Nephron progenitor cell (in vitro differentiated cells): Measurements from ENCODE around the gene UBE2V1.
"Not testable (repeated sequence)": the region's sequence is repeated elsewhere in the genome, so short reads cannot be mapped to it uniquely, and the experiment has no call there.

ENCODE experiments used
- DNase-seq: peaks from one replicate; pipeline ENCODE4 v3.0.0; 2021
- H3K27ac Mint-ChIP-seq: 2 replicates; pipeline ENCODE4 v1.8.0; 2021; ENCODE audit warnings: mild to moderate bottlenecking, moderate library complexity, mixed read lengths
- H3K27me3 Mint-ChIP-seq: 2 replicates; pipeline ENCODE4 v1.8.0; 2021; ENCODE audit warnings: mild to moderate bottlenecking, low read depth, mixed read lengths; ENCODE audit not compliant: poor library complexity
- H3K36me3 Mint-ChIP-seq: 2 replicates; pipeline ENCODE4 v1.8.0; 2021; ENCODE audit warnings: low read depth, mixed read lengths
- H3K4me1 Mint-ChIP-seq: 2 replicates; pipeline ENCODE4 v1.8.0; 2021; ENCODE audit warnings: mixed read lengths
- H3K4me3 Mint-ChIP-seq: 2 replicates; pipeline ENCODE4 v1.8.0; 2021; ENCODE audit warnings: mild to moderate bottlenecking, moderate library complexity, mixed read lengths
- H3K9me3 Mint-ChIP-seq: 2 replicates; pipeline ENCODE4 v1.8.0; 2021; ENCODE audit warnings: mild to moderate bottlenecking, moderate library complexity, mixed read lengths
- CTCF ChIP-seq: fragments of 200-600 bp; sonication (generic); IDR thresholded peaks from 2 replicates; pipeline ENCODE4 v1.5.0; 2021; ENCODE audit warnings: antibody characterized with exemption

Gene UBE2V1

GRCh38 chr20:50067461-50067860 lies 45.5 kb downstream of the UBE2V1 start:
- Mint-ChIP-seq H3K27me3 (no peaks in the 10 kb centered on the region), H3K4me3 (no peak overlapping the region), H3K27ac (peak overlapping the region; percentile 54), H3K4me1 (peaks cover 56% of the 10 kb centered on the region), H3K36me3 (no peaks in the 10 kb centered on the region), H3K9me3 (no peaks in the 10 kb centered on the region)
- TF ChIP-seq CTCF, result no peak
- no peak for DNase-seq

- no peak for DNase-seq
- no peaks in the 10 kb centered on the region for H3K27me3 Mint-ChIP-seq
- TF ChIP-seq CTCF, result no peak
- no peaks in the 10 kb centered on the region for H3K9me3 Mint-ChIP-seq
- H3K4me1 Mint-ChIP-seq, result peaks cover 56% of the 10 kb centered on the region
- H3K36me3 Mint-ChIP-seq, result no peaks in the 10 kb centered on the region
- no peak overlapping the region for H3K4me3 Mint-ChIP-seq
- peak overlapping the region; percentile 54 for H3K27ac Mint-ChIP-seq
Measured at GRCh38 chr20:50067018-50067417, 45.9 kb downstream of the UBE2V1 start.

- H3K4me1 Mint-ChIP-seq, result peaks cover 56% of the 10 kb centered on the region
- H3K27ac Mint-ChIP-seq, result no peak overlapping the region
- H3K4me3 Mint-ChIP-seq, result no peak overlapping the region
- TF ChIP-seq CTCF, result no peak
- no peak for DNase-seq
- no peaks in the 10 kb centered on the region for H3K36me3 Mint-ChIP-seq
- H3K27me3 Mint-ChIP-seq, result no peaks in the 10 kb centered on the region
- H3K9me3 Mint-ChIP-seq, result no peaks in the 10 kb centered on the region
Measured at GRCh38 chr20:50066161-50066834, 46.7 kb downstream of the UBE2V1 start.

GRCh38 chr20:50065325-50065615 lies 47.7 kb downstream of the UBE2V1 start:
- DNase-seq, result no peak
- H3K36me3 Mint-ChIP-seq, result no peaks in the 10 kb centered on the region
- H3K4me1 Mint-ChIP-seq, result peaks cover 56% of the 10 kb centered on the region
- peak overlapping the region; percentile 90 for H3K27ac Mint-ChIP-seq
- no peaks in the 10 kb centered on the region for H3K9me3 Mint-ChIP-seq
- no peak for TF ChIP-seq CTCF
- no peak overlapping the region for H3K4me3 Mint-ChIP-seq
- H3K27me3 Mint-ChIP-seq, result no peaks in the 10 kb centered on the region

- not testable (repeated sequence) for H3K27me3 Mint-ChIP-seq, H3K9me3 Mint-ChIP-seq, H3K27ac Mint-ChIP-seq, H3K36me3 Mint-ChIP-seq, DNase-seq, H3K4me3 Mint-ChIP-seq
- H3K4me1 Mint-ChIP-seq, result peaks cover 48% of the 10 kb centered on the region
Measured at GRCh38 chr20:50063763-50064162, 49.2 kb downstream of the UBE2V1 start.

GRCh38 chr20:50062006-50062838 lies 50.7 kb downstream of the UBE2V1 start:
- Mint-ChIP-seq H3K27me3 (no peaks in the 10 kb centered on the region), H3K27ac (peak overlapping the region; percentile 78), H3K36me3 (no peaks in the 10 kb centered on the region), H3K4me1 (peaks cover 36% of the 10 kb centered on the region), H3K9me3 (no peaks in the 10 kb centered on the region), H3K4me3 (no peak overlapping the region)
- no peak for TF ChIP-seq CTCF
- DNase-seq, result no peak
